Measurements from ENCODE around the gene TUSC2.

DNA sequence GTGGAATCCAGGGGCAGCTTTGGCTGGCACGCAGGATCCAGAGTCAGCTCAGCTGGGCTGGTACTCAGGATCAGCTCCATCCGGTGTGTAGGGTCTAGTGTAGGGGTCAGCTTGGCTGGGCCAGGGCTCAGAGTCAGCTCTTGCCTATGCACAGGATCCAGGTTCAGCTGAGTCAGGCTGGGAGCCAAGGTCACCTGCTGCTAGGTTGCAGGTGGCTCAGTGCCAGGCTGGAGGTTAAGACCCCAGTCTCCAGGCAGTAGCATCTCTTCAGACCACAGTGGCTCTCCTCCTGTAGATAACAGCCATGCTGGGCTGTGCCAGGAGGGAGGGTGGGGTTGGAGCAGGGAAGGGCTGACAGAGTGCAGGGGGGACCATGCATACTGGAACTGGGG is 30.6 kb downstream of the TUSC2 start:
- no peak for TF ChIP-seq POLR2A (IDR thresholded peaks at IDR 0.05; ENCODE audit: low read length)
- TF ChIP-seq GATA1 (IDR thresholded peaks at IDR 0.05; ENCODE audit: low read depth, low read length): no peak

Measured in erythroblast (primary cell).